GM23338 (cell line): ENCODE results near the gene MEGF10. TPM values are rescaled to one million over a fixed set of nuclear protein-coding genes. Genes with fewer than 3 reads are reported as not detected.

Experiments used
- ATAC-seq: fragments of 200-7000 bp; cut with Tn5 transposase; 3 replicates; pipeline ENCODE4 v1.9.1; 2020
- DNase-seq: peaks from one replicate; pipeline ENCODE4 v3.0.0-alpha.2; 2015; ENCODE audit warnings: low spot score
- H2AFZ ChIP-seq: fragments of 200-600 bp; sonication (generic); 2 replicates; pipeline ENCODE4 v1.8.0; 2016; ENCODE audit warnings: antibody characterized with exemption, mild to moderate bottlenecking, moderate library complexity
- H3F3A ChIP-seq: fragments of 200-600 bp; sonication (generic); replicated peaks from 2 replicates; pipeline ENCODE4 v1.8.0; 2017; ENCODE audit warnings: antibody characterized with exemption, mixed run types, low read depth
- H3K27ac ChIP-seq: fragments of 200-600 bp; sonication (generic); 2 replicates; pipeline ENCODE4 v1.6.1; 2016; ENCODE audit warnings: low read depth
- H3K27me3 ChIP-seq: fragments of 200-600 bp; sonication (generic); 2 replicates; pipeline ENCODE4 v1.8.0; 2016; ENCODE audit warnings: mild to moderate bottlenecking, mixed run types, moderate library complexity; ENCODE audit not compliant: insufficient read depth
- H3K36me3 ChIP-seq: fragments of 200-600 bp; sonication (generic); 2 replicates; pipeline ENCODE4 v1.8.0; 2016; ENCODE audit warnings: mild to moderate bottlenecking; ENCODE audit not compliant: insufficient read depth
- H3K4me1 ChIP-seq: fragments of 200-600 bp; sonication (generic); 2 replicates; pipeline ENCODE4 v1.8.0; 2016; ENCODE audit warnings: mild to moderate bottlenecking, moderate library complexity; ENCODE audit not compliant: insufficient read depth
- H3K4me2 ChIP-seq: fragments of 200-600 bp; sonication (generic); 2 replicates; pipeline ENCODE4 v1.7.1; 2017; ENCODE audit warnings: mixed run types
- H3K4me3 ChIP-seq: fragments of 200-600 bp; sonication (generic); 2 replicates; pipeline ENCODE4 v1.6.1; 2016; ENCODE audit warnings: mixed run types
- H3K79me2 ChIP-seq: fragments of 200-600 bp; sonication (generic); replicated peaks from 2 replicates; pipeline ENCODE4 v1.8.0; 2017; ENCODE audit warnings: mild to moderate bottlenecking; ENCODE audit not compliant: insufficient read depth
- H3K9me2 ChIP-seq: fragments of 200-600 bp; sonication (generic); 2 replicates; pipeline ENCODE4 v1.8.0; 2017; ENCODE audit not compliant: insufficient read depth
- H4K20me1 ChIP-seq: fragments of 200-600 bp; sonication (generic); replicated peaks from 2 replicates; pipeline ENCODE4 v1.8.0; 2017; ENCODE audit warnings: mild to moderate bottlenecking; ENCODE audit not compliant: insufficient read depth
- H3K27ac Mint-ChIP-seq: 2 replicates; pipeline ENCODE4 v1.8.0; 2020; ENCODE audit warnings: inconsistent platforms, mild to moderate bottlenecking, moderate library complexity, mixed read lengths
- H3K27me3 Mint-ChIP-seq: 3 replicates; pipeline ENCODE4 v1.8.0; 2022; ENCODE audit warnings: low read depth, mild to moderate bottlenecking, moderate library complexity, mixed read lengths, inconsistent platforms; ENCODE audit not compliant: insufficient read depth, poor library complexity
- H3K36me3 Mint-ChIP-seq: 3 replicates; pipeline ENCODE4 v1.8.0; 2021; ENCODE audit warnings: low read depth, mild to moderate bottlenecking, inconsistent platforms, moderate library complexity, mixed read lengths
- H3K4me1 Mint-ChIP-seq: 3 replicates; pipeline ENCODE4 v1.8.0; 2020; ENCODE audit warnings: mild to moderate bottlenecking, inconsistent platforms, mixed read lengths
- H3K4me3 Mint-ChIP-seq: 3 replicates; pipeline ENCODE4 v1.8.0; 2021; ENCODE audit warnings: moderate library complexity, mild to moderate bottlenecking, inconsistent platforms, mixed read lengths
- H3K9me3 Mint-ChIP-seq: 3 replicates; pipeline ENCODE4 v1.8.0; 2020; ENCODE audit warnings: moderate library complexity, mild to moderate bottlenecking, inconsistent platforms, mixed read lengths
- CREB1 ChIP-seq: fragments of 250-450 bp; sonication (Bioruptor Pico); IDR thresholded peaks from 2 replicates; pipeline ENCODE4 v1.5.0; 2020; ENCODE audit warnings: low read depth, mild to moderate bottlenecking, moderate library complexity
- CTCF ChIP-seq, 2 experiments: fragments of 200-600 bp in 1 of 2; sonication (generic) in 1 of 2; conservative IDR thresholded peaks; 2 replicates each; pipeline versions ENCODE4 v1.5.1 to v1.6.1; 2016 to 2017; ENCODE audit warnings: antibody characterized with exemption in 2 of 2, low read depth in 2 of 2, mild to moderate bottlenecking in 2 of 2, moderate library complexity in 1 of 2
- ETS1 ChIP-seq: IDR thresholded peaks from 2 replicates; pipeline ENCODE4 v1.6.1; 2016; ENCODE audit warnings: antibody characterized with exemption
- EZH2 ChIP-seq: fragments of 200-600 bp; sonication (generic); IDR thresholded peaks from one replicate; pipeline ENCODE4 v1.8.0; 2017; ENCODE audit warnings: antibody characterized with exemption, mild to moderate bottlenecking, low read depth; ENCODE audit not compliant: unreplicated experiment
- EZH2phosphoT487 ChIP-seq: fragments of 200-600 bp; sonication (generic); IDR thresholded peaks from one replicate; pipeline ENCODE4 v1.8.1; 2018; ENCODE audit warnings: antibody characterized with exemption; ENCODE audit not compliant: unreplicated experiment
- JUNB ChIP-seq: IDR thresholded peaks from one replicate; pipeline ENCODE4 v1.6.1; 2016; ENCODE audit warnings: antibody characterized with exemption; ENCODE audit not compliant: unreplicated experiment
- POLR2AphosphoS5 ChIP-seq: IDR thresholded peaks from 2 replicates; pipeline ENCODE4 v1.6.1; 2016; ENCODE audit warnings: antibody characterized with exemption, low read depth
- STAT1 ChIP-seq: IDR thresholded peaks from one replicate; pipeline ENCODE4 v1.6.1; 2016; ENCODE audit warnings: antibody characterized with exemption; ENCODE audit not compliant: unreplicated experiment
- ZNF114 ChIP-seq: fragments of 250-450 bp; sonication (Bioruptor Pico); IDR thresholded peaks from 2 replicates; pipeline ENCODE4 v1.5.0; 2020; ENCODE audit warnings: mild to moderate bottlenecking, moderate library complexity
- ZNF331 ChIP-seq: fragments of 250-450 bp; sonication (Bioruptor Pico); IDR thresholded peaks from 2 replicates; pipeline ENCODE4 v1.5.0; 2020; ENCODE audit warnings: low read depth, mild to moderate bottlenecking, moderate library complexity
- polyA plus RNA-seq: library from polyadenylated mRNA; unstranded; fragments of >200 nt; fragmentation: Nextera tagmentation; extraction: Ambion mirVana; gene quantifications from 2 replicates; pipeline ENCODE4 v1.2.1, GENCODE V29; 2016
- total RNA-seq: library from RNA; depleted of rRNA; stranded (reverse); fragments of >200 nt; shearing (Covaris generic); gene quantifications from 2 replicates; pipeline ENCODE4 v1.2.3, GENCODE V29; 2014
- TF ChIP-seq, protein P1 (sequence below): IDR thresholded peaks from one replicate; pipeline ENCODE4 v1.6.1; 2018; ENCODE audit warnings: antibody characterized with exemption; ENCODE audit not compliant: unreplicated experiment

Gene MEGF10
- total and polyA plus RNA-seq, 2 experiments from 2014 or later = 4.5 to 28.3 TPM

GRCh38 chr5:127450046-127450445 lies 159.4 kb downstream of the MEGF10 start:
- peaks cover 40% of the 10 kb centered on the region for H3K36me3 Mint-ChIP-seq
- DNase-seq (no peak), ATAC-seq (no peak)

GRCh38 chr5:127451096-127451495 lies 160.5 kb downstream of the MEGF10 start:
- H3K27me3 Mint-ChIP-seq = no peaks in the 10 kb centered on the region
- H3K4me1 Mint-ChIP-seq = peaks cover 7% of the 10 kb centered on the region
- H3F3A ChIP-seq = no peaks in the 10 kb centered on the region
- ATAC-seq (no peak), DNase-seq (no peak)
- no peak overlapping the region for H3K27ac ChIP-seq
- no peaks in the 10 kb centered on the region for H3K4me1 ChIP-seq
- no peaks in the 10 kb centered on the region for H4K20me1 ChIP-seq
- no peak overlapping the region for H3K4me2 ChIP-seq
- no peaks in the 10 kb centered on the region; the same call in 2 of the 3 replicates for H3K9me3 Mint-ChIP-seq
- H3K4me3 Mint-ChIP-seq = no peak overlapping the region
- no peak overlapping the region for H3K27ac Mint-ChIP-seq
- peaks cover 9% of the 10 kb centered on the region; the same call in 1 of the 2 replicates for H3K36me3 ChIP-seq
- H3K27me3 ChIP-seq = no peaks in the 10 kb centered on the region
- H3K36me3 Mint-ChIP-seq = peaks cover 37% of the 10 kb centered on the region
- no peak overlapping the region for H3K4me3 ChIP-seq
- no peak overlapping the region for H2AFZ ChIP-seq
- no peaks in the 10 kb centered on the region for H3K79me2 ChIP-seq
- no peaks in the 10 kb centered on the region for H3K9me2 ChIP-seq
- TF ChIP-seq EZH2 (no peak), JUNB (no peak), CTCF (conservative IDR thresholded peaks at IDR 0.05; ENCODE audit: low read depth in 2 of 2) (no peak), ETS1 (no peak), ZNF331 (CRISPR knock-in tag) (no peak), STAT1 (no peak), POLR2AphosphoS5 (no peak), ZNF114 (CRISPR knock-in tag) (no peak), CREB1 (CRISPR knock-in tag) (no peak), EZH2phosphoT487 (no peak)
- TF ChIP-seq, protein P1, sequence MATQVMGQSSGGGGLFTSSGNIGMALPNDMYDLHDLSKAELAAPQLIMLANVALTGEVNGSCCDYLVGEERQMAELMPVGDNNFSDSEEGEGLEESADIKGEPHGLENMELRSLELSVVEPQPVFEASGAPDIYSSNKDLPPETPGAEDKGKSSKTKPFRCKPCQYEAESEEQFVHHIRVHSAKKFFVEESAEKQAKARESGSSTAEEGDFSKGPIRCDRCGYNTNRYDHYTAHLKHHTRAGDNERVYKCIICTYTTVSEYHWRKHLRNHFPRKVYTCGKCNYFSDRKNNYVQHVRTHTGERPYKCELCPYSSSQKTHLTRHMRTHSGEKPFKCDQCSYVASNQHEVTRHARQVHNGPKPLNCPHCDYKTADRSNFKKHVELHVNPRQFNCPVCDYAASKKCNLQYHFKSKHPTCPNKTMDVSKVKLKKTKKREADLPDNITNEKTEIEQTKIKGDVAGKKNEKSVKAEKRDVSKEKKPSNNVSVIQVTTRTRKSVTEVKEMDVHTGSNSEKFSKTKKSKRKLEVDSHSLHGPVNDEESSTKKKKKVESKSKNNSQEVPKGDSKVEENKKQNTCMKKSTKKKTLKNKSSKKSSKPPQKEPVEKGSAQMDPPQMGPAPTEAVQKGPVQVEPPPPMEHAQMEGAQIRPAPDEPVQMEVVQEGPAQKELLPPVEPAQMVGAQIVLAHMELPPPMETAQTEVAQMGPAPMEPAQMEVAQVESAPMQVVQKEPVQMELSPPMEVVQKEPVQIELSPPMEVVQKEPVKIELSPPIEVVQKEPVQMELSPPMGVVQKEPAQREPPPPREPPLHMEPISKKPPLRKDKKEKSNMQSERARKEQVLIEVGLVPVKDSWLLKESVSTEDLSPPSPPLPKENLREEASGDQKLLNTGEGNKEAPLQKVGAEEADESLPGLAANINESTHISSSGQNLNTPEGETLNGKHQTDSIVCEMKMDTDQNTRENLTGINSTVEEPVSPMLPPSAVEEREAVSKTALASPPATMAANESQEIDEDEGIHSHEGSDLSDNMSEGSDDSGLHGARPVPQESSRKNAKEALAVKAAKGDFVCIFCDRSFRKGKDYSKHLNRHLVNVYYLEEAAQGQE = no peak

More at GRCh38 chr5:127450046-127450445, 159.4 kb downstream of the MEGF10 start:
- Mint-ChIP-seq H3K9me3 (no peaks in the 10 kb centered on the region; the same call in 2 of the 3 replicates), H3K27me3 (no peaks in the 10 kb centered on the region), H3K27ac (no peak overlapping the region; the same call in 1 of the 2 replicates), H3K4me1 (peaks cover 7% of the 10 kb centered on the region), H3K4me3 (no peak overlapping the region)
- Histone ChIP-seq H3K4me1 (no peaks in the 10 kb centered on the region), H3K27me3 (no peaks in the 10 kb centered on the region), H4K20me1 (no peaks in the 10 kb centered on the region), H3K4me2 (no peak overlapping the region), H3F3A (no peaks in the 10 kb centered on the region), H2AFZ (no peak overlapping the region), H3K79me2 (no peaks in the 10 kb centered on the region), H3K36me3 (peaks cover 9% of the 10 kb centered on the region; the same call in 1 of the 2 replicates), H3K4me3 (no peak overlapping the region), H3K27ac (no peak overlapping the region), H3K9me2 (no peaks in the 10 kb centered on the region)
- no peak for TF ChIP-seq CTCF (conservative IDR thresholded peaks at IDR 0.05; ENCODE audit: low read depth in 2 of 2)
